Nephron progenitor cell (in vitro differentiated cells): ENCODE measurements around the gene LPCAT1.

Source experiments
- DNase-seq: peaks from one replicate; pipeline ENCODE4 v3.0.0; 2021
- H3K27ac Mint-ChIP-seq: 2 replicates; pipeline ENCODE4 v1.8.0; 2021; ENCODE audit warnings: mild to moderate bottlenecking, moderate library complexity, mixed read lengths
- H3K27me3 Mint-ChIP-seq: 2 replicates; pipeline ENCODE4 v1.8.0; 2021; ENCODE audit warnings: mild to moderate bottlenecking, low read depth, mixed read lengths; ENCODE audit not compliant: poor library complexity
- H3K36me3 Mint-ChIP-seq: 2 replicates; pipeline ENCODE4 v1.8.0; 2021; ENCODE audit warnings: low read depth, mixed read lengths
- H3K4me1 Mint-ChIP-seq: 2 replicates; pipeline ENCODE4 v1.8.0; 2021; ENCODE audit warnings: mixed read lengths
- H3K4me3 Mint-ChIP-seq: 2 replicates; pipeline ENCODE4 v1.8.0; 2021; ENCODE audit warnings: mild to moderate bottlenecking, moderate library complexity, mixed read lengths
- H3K9me3 Mint-ChIP-seq: 2 replicates; pipeline ENCODE4 v1.8.0; 2021; ENCODE audit warnings: mild to moderate bottlenecking, moderate library complexity, mixed read lengths
- TF ChIP-seq, protein P1 (sequence below): fragments of 200-600 bp; sonication (generic); IDR thresholded peaks from 2 replicates; pipeline ENCODE4 v1.5.0; 2021; ENCODE audit warnings: antibody characterized with exemption

Gene LPCAT1

DNA sequence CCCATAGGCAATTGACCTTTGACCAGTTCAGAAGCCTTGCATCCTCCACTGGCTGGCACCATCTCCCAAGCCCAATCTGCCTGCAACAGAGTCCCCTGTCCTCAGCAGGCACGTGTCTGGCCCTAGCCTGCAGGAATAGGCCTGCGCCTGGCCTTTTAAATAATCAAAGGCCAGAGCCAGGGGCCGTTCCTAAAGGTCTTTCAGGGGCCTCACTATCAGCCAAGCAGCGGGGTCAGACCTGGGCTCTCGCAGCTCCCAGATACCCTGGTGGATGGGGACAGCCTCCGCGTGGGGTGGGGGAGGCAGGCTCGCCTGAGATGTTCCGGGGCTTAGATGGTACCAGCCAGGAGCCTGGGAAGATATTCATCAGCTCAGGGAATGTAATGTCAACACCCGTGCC, 111.1 kb downstream of the LPCAT1 start:
- H3K4me3 Mint-ChIP-seq: no peak overlapping the region

DNA sequence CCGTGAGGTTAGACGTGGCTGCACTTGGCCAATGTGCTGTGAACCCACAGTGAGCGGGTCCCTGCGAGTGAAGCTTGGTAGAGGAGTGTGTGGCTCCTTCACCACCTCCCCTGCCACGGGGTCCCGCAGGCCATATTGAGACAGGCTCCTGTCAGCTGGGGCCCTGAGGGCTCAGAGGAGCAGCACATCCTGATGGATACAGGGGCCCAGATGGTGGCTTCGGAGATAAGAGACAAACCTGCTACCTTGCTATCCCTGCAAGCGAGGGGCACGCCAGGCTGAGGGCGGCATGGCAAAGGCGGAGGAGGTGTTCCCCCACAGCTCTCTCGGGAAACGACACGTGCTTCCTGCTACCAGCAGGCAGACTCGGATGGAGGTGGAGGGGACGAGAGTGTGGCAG, 111.6 kb downstream of the LPCAT1 start:
- Mint-ChIP-seq H3K36me3 (no peaks in the 10 kb centered on the region), H3K4me3 (no peak overlapping the region), H3K27ac (no peak overlapping the region), H3K4me1 (no peaks in the 10 kb centered on the region), H3K9me3 (no peaks in the 10 kb centered on the region), H3K27me3 (peaks cover 43% of the 10 kb centered on the region)
- TF ChIP-seq, protein P1, sequence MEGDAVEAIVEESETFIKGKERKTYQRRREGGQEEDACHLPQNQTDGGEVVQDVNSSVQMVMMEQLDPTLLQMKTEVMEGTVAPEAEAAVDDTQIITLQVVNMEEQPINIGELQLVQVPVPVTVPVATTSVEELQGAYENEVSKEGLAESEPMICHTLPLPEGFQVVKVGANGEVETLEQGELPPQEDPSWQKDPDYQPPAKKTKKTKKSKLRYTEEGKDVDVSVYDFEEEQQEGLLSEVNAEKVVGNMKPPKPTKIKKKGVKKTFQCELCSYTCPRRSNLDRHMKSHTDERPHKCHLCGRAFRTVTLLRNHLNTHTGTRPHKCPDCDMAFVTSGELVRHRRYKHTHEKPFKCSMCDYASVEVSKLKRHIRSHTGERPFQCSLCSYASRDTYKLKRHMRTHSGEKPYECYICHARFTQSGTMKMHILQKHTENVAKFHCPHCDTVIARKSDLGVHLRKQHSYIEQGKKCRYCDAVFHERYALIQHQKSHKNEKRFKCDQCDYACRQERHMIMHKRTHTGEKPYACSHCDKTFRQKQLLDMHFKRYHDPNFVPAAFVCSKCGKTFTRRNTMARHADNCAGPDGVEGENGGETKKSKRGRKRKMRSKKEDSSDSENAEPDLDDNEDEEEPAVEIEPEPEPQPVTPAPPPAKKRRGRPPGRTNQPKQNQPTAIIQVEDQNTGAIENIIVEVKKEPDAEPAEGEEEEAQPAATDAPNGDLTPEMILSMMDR: no peak
- DNase-seq: no peak

More for the DNA sequence above, 111.1 kb downstream of the LPCAT1 start:
- Mint-ChIP-seq H3K4me1 (no peaks in the 10 kb centered on the region), H3K27ac (no peak overlapping the region), H3K27me3 (peaks cover 39% of the 10 kb centered on the region), H3K36me3 (no peaks in the 10 kb centered on the region), H3K9me3 (no peaks in the 10 kb centered on the region)
- TF ChIP-seq, protein P1: no peak
- no peak for DNase-seq
